Activated naive CD8-positive, alpha-beta T cell treated with anti-CD3 and anti-CD28 coated beads, Interleukin-2, amount 50 U/mL, for 24 hours (primary cell): ENCODE results near the gene FTCD.

Experiments
- ATAC-seq: fragments of 150-1000 bp; cut with Tn5 transposase; one replicate; pipeline ENCODE4 v1.10.0; 2021
- DNase-seq: peaks from one replicate; pipeline ENCODE4 v3.0.0; 2021
- H3K27ac Mint-ChIP-seq: one replicate; pipeline ENCODE4 v1.8.0; 2021; ENCODE audit warnings: mild to moderate bottlenecking, mixed read lengths
- H3K27me3 Mint-ChIP-seq: one replicate; pipeline ENCODE4 v1.8.0; 2021; ENCODE audit warnings: mixed read lengths
- H3K36me3 Mint-ChIP-seq: one replicate; pipeline ENCODE4 v1.8.0; 2021; ENCODE audit warnings: low read depth, mixed read lengths
- H3K4me1 Mint-ChIP-seq: one replicate; pipeline ENCODE4 v1.8.0; 2021; ENCODE audit warnings: mixed read lengths
- H3K4me3 Mint-ChIP-seq: one replicate; pipeline ENCODE4 v1.8.0; 2021; ENCODE audit warnings: mild to moderate bottlenecking, moderate library complexity, mixed read lengths
- H3K9me3 Mint-ChIP-seq: one replicate; pipeline ENCODE4 v1.8.0; 2021; ENCODE audit warnings: mixed read lengths

The FTCD gene

GRCh38 chr21:46122237-46122671 lies 33.1 kb downstream of the FTCD start:
- Mint-ChIP-seq H3K27ac (no peak overlapping the region), H3K9me3 (no peaks in the 10 kb centered on the region), H3K4me3 (no peak overlapping the region), H3K27me3 (no peaks in the 10 kb centered on the region), H3K36me3 (no peaks in the 10 kb centered on the region), H3K4me1 (no peaks in the 10 kb centered on the region)
- no peak for ATAC-seq
- no peak for DNase-seq

DNA sequence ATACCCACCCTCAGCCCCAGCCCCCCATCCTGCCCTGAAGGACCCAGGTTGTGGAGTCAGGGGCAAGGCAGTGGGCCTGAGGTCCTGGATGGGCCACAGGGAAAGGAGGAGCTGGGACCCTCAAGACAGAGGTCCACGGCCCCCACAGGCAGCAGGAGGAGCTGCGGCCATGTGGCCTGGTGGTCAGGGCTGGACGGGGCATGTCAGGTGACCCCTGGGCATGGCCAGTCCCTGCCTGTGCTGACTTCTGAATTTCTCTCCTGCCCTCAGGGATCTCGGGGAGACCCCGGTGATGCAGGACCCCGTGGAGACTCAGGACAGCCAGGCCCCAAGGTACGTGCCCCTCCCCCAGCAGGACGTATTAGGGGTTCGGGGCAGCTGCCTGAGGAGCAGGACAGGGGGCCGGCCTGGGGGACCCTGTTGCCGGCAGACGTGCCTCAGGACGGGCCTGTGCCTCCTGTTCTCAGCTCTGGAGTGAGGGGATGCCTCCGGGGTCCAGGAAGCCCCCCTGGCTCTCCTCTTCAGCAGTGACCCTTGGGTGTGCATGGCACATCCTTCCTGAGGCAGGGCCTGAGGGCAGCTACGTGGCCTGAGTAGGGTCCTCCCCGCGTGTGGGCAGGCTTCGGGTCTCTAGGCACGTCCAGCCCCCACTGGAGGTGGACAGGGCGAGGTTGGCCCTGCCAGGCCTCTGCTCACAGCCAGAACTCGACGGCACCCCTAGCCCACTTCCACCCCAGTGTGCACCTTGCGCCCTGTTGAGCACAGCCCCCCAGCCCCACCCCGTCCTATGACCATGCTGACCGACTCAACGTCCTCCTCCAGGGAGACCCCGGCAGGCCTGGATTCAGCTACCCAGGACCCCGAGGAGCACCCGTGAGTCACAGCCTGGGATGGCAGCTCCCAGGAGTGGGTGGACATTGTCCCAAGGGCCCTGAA lies 33.8 kb downstream of the FTCD start:
- H3K36me3 Mint-ChIP-seq, result no peaks in the 10 kb centered on the region
- H3K27me3 Mint-ChIP-seq, result no peaks in the 10 kb centered on the region
- H3K9me3 Mint-ChIP-seq, result no peaks in the 10 kb centered on the region
- no peaks in the 10 kb centered on the region for H3K4me1 Mint-ChIP-seq
- H3K4me3 Mint-ChIP-seq, result no peak overlapping the region
- DNase-seq (no peak), ATAC-seq (no peak)
- no peak overlapping the region for H3K27ac Mint-ChIP-seq

DNA sequence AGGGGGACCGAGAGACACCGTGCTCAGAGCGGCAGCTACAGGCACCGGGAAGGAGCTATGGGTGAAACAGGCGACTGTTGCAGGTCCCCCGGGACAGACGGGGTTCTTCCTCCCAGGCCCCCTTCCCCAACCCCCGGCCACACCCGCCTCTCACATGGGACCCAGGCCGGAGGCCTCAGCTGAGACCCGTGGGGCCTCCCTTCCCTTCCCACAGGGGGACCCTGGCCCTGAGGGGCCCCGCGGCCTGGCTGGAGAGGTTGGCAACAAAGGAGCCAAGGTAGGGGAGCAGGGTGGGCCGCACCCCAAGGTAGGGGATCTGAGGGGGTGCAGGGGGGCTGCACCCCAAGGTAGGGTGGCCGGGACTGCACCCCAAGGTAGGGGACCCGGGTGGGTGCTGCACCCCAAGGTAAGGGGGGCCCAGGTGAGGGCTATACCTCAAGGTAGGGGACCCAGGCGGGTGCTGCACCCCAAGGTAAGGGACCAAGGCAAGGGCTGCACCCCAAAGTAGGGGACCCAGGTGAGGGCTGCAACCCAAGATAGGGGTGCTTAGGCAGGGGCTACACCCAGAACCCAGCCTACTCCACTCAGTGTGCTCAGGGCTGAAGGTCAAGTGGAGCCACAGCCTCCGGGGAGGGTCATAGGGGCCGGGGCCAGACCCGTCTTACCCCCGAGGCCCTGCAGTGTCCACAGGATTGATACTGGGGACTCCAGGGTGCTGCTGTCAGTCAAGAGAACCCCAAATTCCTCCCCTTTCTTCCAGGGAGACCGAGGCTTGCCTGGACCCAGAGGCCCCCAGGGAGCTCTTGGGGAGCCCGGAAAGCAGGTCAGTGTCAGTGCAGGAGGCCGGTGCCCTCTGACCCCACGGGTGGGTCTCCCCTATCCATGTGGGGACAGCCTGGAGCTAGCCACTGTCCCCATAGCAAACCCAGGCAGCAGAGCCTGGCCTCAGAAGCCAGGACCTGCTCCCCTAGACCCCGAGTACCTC lies 34.8 kb downstream of the FTCD start:
- Mint-ChIP-seq H3K4me3 (no peak overlapping the region), H3K27me3 (no peaks in the 10 kb centered on the region), H3K4me1 (no peaks in the 10 kb centered on the region), H3K9me3 (no peaks in the 10 kb centered on the region), H3K36me3 (no peaks in the 10 kb centered on the region), H3K27ac (no peak overlapping the region)
- DNase-seq (no peak), ATAC-seq (no peak)

- no peak overlapping the region for H3K27ac Mint-ChIP-seq
- no peaks in the 10 kb centered on the region for H3K4me1 Mint-ChIP-seq
- ATAC-seq (no peak), DNase-seq (no peak)
- H3K4me3 Mint-ChIP-seq, result no peak overlapping the region
- peaks cover under 1% of the 10 kb centered on the region for H3K36me3 Mint-ChIP-seq
- no peaks in the 10 kb centered on the region for H3K27me3 Mint-ChIP-seq
- no peaks in the 10 kb centered on the region for H3K9me3 Mint-ChIP-seq
Measured at GRCh38 chr21:46119637-46120271, 35.6 kb downstream of the FTCD start.

DNA sequence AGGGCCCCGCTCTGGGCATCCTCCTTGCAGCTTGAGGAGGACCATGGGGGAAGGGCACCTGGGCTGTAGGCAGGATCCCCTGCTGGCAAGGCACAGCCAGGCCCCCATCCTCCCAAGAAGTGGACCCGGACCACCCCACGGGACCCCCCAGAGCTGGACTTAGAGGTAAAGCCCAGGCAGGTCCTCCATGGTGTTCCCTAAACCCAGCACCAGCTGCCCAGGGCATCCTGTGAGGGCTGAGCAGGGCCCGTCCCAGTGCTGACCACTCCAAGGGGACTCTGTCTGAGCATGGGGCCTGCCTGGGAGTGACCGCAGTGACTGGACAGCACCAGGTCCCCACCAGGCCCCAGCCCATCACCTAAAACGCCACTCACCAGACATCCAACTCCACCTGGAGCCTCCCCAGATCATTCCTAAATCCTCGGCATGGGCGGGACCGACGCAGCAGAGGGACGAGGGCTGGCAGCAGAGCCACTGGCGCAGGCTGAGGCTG lies 36.2 kb downstream of the FTCD start:
- Mint-ChIP-seq H3K9me3 (no peaks in the 10 kb centered on the region), H3K27ac (no peak overlapping the region), H3K4me1 (no peaks in the 10 kb centered on the region), H3K36me3 (peaks cover 4% of the 10 kb centered on the region), H3K4me3 (no peak overlapping the region), H3K27me3 (no peaks in the 10 kb centered on the region)
- DNase-seq, result no peak
- no peak for ATAC-seq

- Mint-ChIP-seq H3K27ac (no peak overlapping the region), H3K4me3 (no peak overlapping the region), H3K27me3 (no peaks in the 10 kb centered on the region), H3K36me3 (peaks cover 7% of the 10 kb centered on the region), H3K9me3 (no peaks in the 10 kb centered on the region), H3K4me1 (no peaks in the 10 kb centered on the region)
- ATAC-seq (no peak), DNase-seq (no peak)
Measured at GRCh38 chr21:46118316-46119143, 36.8 kb downstream of the FTCD start.

GRCh38 chr21:46117586-46118315 lies 37.6 kb downstream of the FTCD start:
- H3K9me3 Mint-ChIP-seq, result no peaks in the 10 kb centered on the region
- no peak for ATAC-seq
- no peak overlapping the region for H3K4me3 Mint-ChIP-seq

DNA sequence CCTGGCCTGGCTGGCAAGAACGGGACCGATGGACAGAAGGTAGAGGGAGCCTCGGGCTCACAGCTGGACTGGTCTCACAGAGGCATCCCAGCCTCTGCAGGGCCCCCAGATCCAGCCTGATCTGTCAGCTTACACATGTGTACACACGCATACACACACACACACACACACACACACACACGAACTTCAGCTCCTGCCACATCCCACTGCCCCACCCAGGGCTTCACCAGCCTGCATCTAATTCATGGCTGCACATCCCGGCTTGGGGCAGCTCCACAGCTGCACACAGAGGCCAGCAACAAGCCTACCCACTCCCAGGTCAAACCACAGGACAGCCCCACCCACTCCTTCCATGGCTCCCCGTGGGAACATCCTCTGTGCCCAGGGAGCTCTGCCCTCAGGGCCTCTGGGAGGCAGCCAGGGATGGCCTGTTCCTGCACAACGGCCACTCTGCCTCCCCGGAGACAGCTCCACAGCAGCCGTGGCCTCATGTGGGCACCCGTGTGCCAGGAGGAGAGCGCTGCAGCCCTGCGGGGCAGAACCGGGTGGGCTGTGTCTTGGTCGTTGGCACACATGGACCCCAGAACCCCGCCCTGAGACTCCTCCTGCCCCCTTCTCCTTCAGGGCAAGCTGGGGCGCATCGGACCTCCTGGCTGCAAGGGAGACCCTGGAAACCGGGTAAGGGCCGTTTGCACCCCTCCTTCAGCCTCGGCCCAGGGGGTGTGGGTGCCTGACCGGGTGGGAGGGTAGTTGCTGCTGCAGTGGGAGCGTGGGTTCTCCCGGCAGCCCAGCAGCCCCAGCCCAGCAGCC lies 38.4 kb downstream of the FTCD start:
- ATAC-seq, result no peak
- Mint-ChIP-seq H3K9me3 (no peaks in the 10 kb centered on the region), H3K27me3 (no peaks in the 10 kb centered on the region), H3K27ac (no peak overlapping the region), H3K36me3 (peaks cover 8% of the 10 kb centered on the region), H3K4me1 (no peaks in the 10 kb centered on the region), H3K4me3 (no peak overlapping the region)
- no peak for DNase-seq

More at GRCh38 chr21:46117586-46118315, 37.6 kb downstream of the FTCD start:
- no peaks in the 10 kb centered on the region for H3K4me1 Mint-ChIP-seq
- H3K27me3 Mint-ChIP-seq, result no peaks in the 10 kb centered on the region
- no peak overlapping the region for H3K27ac Mint-ChIP-seq
- DNase-seq, result no peak
- peaks cover 8% of the 10 kb centered on the region for H3K36me3 Mint-ChIP-seq

DNA sequence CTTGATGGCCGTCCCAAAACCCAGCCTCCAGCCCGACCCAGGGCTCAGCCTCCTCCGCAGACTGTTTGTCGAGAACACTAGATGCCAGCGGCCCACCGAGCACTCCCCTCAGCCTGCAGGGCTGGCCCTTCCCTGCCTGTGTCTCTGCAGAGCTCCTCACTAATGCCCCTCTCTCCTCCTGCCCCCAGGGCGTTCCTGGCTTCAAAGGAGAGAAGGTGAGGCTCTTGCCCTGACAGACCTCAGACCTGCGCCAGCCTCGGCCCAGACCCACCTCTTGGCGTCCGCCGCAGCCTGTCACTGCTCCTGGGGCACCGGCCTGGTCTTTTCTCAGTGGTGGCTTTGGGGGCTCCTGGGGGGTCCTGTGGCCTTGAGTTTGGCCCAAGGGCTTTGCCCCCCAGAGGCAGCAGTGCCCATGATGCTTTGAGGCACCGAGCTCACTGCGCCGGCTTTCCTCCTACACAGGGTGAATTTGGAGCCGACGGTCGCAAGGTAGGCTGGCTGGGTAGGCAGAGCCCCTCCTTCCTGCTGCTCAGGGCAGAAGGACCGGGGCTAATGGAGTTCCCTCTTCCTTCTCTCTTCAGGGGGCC lies 39.1 kb downstream of the FTCD start:
- Mint-ChIP-seq H3K27ac (no peak overlapping the region), H3K4me3 (no peak overlapping the region), H3K4me1 (no peaks in the 10 kb centered on the region), H3K36me3 (peaks cover 8% of the 10 kb centered on the region), H3K27me3 (no peaks in the 10 kb centered on the region), H3K9me3 (no peaks in the 10 kb centered on the region)
- DNase-seq (no peak), ATAC-seq (no peak)

DNA sequence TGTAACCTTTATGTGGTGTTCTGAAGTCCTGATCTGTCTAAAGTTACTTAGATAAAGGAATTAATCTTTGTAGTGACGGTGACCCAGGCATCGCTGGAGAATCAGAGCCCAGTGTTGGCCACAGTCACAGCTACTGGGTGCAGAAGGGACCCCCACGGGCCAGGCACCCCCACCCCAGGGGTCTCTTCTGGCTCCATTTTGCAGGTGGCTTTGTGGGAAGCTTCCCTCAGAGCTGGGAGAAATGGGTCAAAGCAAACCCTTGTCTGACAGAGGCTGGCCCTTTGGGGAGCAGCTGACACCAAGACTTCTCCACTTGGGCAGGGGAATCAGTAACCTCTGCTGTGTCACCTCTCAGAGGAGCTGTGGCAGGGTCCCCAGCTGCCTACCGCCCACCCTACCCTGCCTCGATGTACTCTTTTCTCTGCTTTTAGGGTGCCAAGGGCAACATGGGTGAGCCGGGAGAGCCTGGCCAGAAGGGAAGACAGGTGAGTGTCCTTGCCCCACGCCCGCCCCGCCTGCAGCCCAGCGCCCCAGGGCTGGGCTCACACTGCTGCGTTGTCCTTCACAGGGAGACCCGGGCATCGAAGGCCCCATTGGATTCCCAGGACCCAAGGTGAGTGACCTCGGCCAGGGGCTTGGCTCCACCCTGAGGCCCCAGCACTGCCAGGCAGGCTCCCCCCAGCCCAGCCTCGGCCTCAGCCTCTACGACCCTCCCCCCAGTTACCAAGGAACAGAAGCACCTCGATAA lies 39.8 kb downstream of the FTCD start:
- Mint-ChIP-seq H3K9me3 (no peaks in the 10 kb centered on the region), H3K4me3 (no peak overlapping the region), H3K4me1 (no peaks in the 10 kb centered on the region), H3K27me3 (no peaks in the 10 kb centered on the region), H3K27ac (no peak overlapping the region), H3K36me3 (peaks cover 8% of the 10 kb centered on the region)
- ATAC-seq, result no peak
- DNase-seq, result no peak

- DNase-seq (no peak), ATAC-seq (no peak)
- Mint-ChIP-seq H3K27me3 (no peaks in the 10 kb centered on the region), H3K9me3 (no peaks in the 10 kb centered on the region), H3K27ac (no peak overlapping the region), H3K4me3 (no peak overlapping the region), H3K36me3 (peaks cover 8% of the 10 kb centered on the region), H3K4me1 (no peaks in the 10 kb centered on the region)
Measured at GRCh38 chr21:46114963-46115362, 40.4 kb downstream of the FTCD start.
